Neural crest cell (in vitro differentiated cells): ENCODE data around the gene SMARCA2. TPM values are rescaled to one million over a fixed set of nuclear protein-coding genes. Genes with fewer than 3 reads are reported as not detected.

Experiments used
- DNase-seq: peaks from one replicate; pipeline ENCODE4 v3.0.0; 2021; ENCODE audit warnings: low read depth, mixed read lengths, low spot score
- H3K27ac Mint-ChIP-seq: one replicate; pipeline ENCODE4 v1.8.0; 2021; ENCODE audit warnings: mild to moderate bottlenecking, mixed read lengths; ENCODE audit not compliant: unreplicated experiment
- H3K27me3 Mint-ChIP-seq: 2 replicates; pipeline ENCODE4 v1.8.0; 2021; ENCODE audit warnings: low read depth, mild to moderate bottlenecking, mixed read lengths
- H3K36me3 Mint-ChIP-seq: 2 replicates; pipeline ENCODE4 v1.8.0; 2021; ENCODE audit warnings: low read depth, mild to moderate bottlenecking, mixed read lengths
- H3K4me1 Mint-ChIP-seq: 2 replicates; pipeline ENCODE4 v1.8.0; 2021; ENCODE audit warnings: mixed read lengths
- H3K4me3 Mint-ChIP-seq: one replicate; pipeline ENCODE4 v1.8.0; 2021; ENCODE audit warnings: mild to moderate bottlenecking, mixed read lengths
- H3K9me3 Mint-ChIP-seq: 2 replicates; pipeline ENCODE4 v1.8.0; 2021; ENCODE audit warnings: mixed read lengths
- CTCF ChIP-seq: fragments of 200-600 bp; sonication (generic); conservative IDR thresholded peaks from 2 replicates; pipeline ENCODE4 v1.5.0; 2021; ENCODE audit warnings: antibody characterized with exemption, mild to moderate bottlenecking
- total RNA-seq: library from RNA; stranded (reverse); gene quantifications from 2 replicates; pipeline ENCODE4 v1.2.1, GENCODE V29; 2021

Gene SMARCA2
- total RNA-seq, 1 donor from 2014 or later, result 19.4 TPM

DNA sequence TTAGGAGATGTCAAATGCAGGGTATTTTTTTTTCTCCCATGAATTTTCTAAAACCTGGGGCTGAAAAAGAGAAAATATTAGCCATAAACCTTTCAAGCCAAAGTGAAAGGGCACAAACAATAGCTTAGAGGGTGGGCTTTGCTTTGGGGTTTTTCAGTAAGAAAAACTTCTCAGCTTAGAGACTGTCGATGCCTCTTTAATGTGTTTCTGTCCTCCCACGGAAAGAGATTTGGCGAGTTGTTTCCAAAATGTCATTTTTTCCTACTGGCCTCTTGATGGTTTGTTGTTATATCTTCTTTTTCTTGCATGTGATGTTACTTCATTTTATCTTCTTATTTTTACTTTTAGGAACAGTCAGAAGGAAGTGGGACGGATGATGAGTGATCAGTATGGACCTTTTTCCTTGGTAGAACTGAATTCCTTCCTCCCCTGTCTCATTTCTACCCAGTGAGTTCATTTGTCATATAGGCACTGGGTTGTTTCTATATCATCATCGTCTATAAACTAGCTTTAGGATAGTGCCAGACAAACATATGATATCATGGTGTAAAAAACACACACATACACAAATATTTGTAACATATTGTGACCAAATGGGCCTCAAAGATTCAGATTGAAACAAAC lies 177.3 kb downstream of the SMARCA2 start:
- Mint-ChIP-seq H3K4me1 (peaks cover 16% of the 10 kb centered on the region), H3K27me3 (no peaks in the 10 kb centered on the region), H3K9me3 (peaks cover 4% of the 10 kb centered on the region), H3K27ac (no peak overlapping the region), H3K4me3 (no peak overlapping the region), H3K36me3 (peaks cover 16% of the 10 kb centered on the region)
- no peak for DNase-seq
- TF ChIP-seq CTCF, result no peak

GRCh38 chr9:2193552-2193951 lies 178.4 kb downstream of the SMARCA2 start:
- peaks cover 16% of the 10 kb centered on the region for H3K36me3 Mint-ChIP-seq
- H3K27me3 Mint-ChIP-seq, result no peaks in the 10 kb centered on the region
- no peak overlapping the region for H3K4me3 Mint-ChIP-seq
- H3K27ac Mint-ChIP-seq, result no peak overlapping the region
- peaks cover 4% of the 10 kb centered on the region for H3K9me3 Mint-ChIP-seq
- peaks cover 16% of the 10 kb centered on the region for H3K4me1 Mint-ChIP-seq
- no peak for DNase-seq
- no peak for TF ChIP-seq CTCF

- Mint-ChIP-seq H3K4me3 (no peak overlapping the region), H3K9me3 (peaks cover 11% of the 10 kb centered on the region), H3K27ac (no peak overlapping the region), H3K27me3 (no peaks in the 10 kb centered on the region), H3K4me1 (peaks cover 16% of the 10 kb centered on the region), H3K36me3 (peaks cover 21% of the 10 kb centered on the region)
- TF ChIP-seq CTCF, result no peak
- DNase-seq, result no peak
Observed at GRCh38 chr9:2195211-2195610, 180.1 kb downstream of the SMARCA2 start.

DNA sequence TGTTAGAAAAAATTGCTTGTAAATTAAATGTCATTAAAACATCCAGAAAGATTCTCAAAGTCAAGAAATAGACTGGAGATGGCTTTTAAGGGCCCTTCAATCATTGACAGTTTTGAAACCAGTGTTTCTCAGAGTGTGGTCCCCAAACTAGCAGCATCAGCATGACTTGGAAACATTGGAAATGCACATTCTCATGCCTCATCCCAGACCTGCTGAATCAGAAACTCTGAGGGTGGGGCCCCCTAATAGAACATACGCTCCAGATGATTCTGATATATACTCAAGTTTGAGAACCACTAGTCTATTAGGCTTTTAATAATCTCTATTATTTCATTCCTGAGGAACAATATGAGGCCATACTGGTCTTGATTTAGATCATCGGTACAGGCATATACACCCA lies 181.6 kb downstream of the SMARCA2 start:
- peaks cover 25% of the 10 kb centered on the region for H3K36me3 Mint-ChIP-seq
- no peak for DNase-seq
- H3K4me3 Mint-ChIP-seq, result no peak overlapping the region
- H3K9me3 Mint-ChIP-seq, result peaks cover 19% of the 10 kb centered on the region
- H3K27me3 Mint-ChIP-seq, result no peaks in the 10 kb centered on the region
- H3K27ac Mint-ChIP-seq, result no peak overlapping the region
- TF ChIP-seq CTCF, result no peak
- H3K4me1 Mint-ChIP-seq, result peaks cover 15% of the 10 kb centered on the region

DNA sequence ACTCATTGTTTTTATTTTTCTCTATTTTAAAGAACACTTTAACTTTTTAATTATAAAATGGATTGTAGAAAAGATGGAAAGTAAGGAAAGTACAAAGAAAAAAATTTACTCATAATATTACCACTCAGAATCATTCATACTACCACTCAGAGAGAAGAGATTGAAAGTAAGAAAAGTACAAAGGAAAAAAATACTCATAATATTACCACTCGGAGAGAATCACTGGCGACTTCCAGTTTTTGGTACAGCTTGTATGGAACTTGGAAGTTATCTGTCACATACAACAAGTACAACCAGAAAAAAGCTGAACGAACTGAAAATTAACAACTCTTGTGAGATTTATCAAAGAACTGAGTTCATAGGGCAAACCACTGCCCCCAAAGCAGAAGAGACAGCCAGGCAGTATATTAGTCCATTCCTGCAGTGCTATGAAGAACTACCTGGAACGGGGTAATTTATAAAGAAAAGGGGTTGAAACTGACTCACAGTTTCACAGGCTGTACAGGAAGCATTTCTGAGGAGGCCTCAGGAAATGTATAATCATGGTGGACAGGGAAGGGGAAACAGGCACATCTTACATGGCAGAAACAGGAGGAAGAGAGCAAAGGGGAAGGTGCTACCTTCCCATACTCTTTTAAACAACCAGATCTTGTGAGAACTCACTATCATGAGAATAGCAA lies 183.9 kb downstream of the SMARCA2 start:
- peaks cover 9% of the 10 kb centered on the region for H3K4me1 Mint-ChIP-seq
- H3K36me3 Mint-ChIP-seq, result peaks cover 25% of the 10 kb centered on the region
- DNase-seq, result no peak
- no peak overlapping the region for H3K4me3 Mint-ChIP-seq
- no peak overlapping the region for H3K27ac Mint-ChIP-seq
- H3K9me3 Mint-ChIP-seq, result peaks cover 21% of the 10 kb centered on the region
- no peak for TF ChIP-seq CTCF
- H3K27me3 Mint-ChIP-seq, result no peaks in the 10 kb centered on the region
